ENCODE measurements around the gene INTS1.

DNA sequence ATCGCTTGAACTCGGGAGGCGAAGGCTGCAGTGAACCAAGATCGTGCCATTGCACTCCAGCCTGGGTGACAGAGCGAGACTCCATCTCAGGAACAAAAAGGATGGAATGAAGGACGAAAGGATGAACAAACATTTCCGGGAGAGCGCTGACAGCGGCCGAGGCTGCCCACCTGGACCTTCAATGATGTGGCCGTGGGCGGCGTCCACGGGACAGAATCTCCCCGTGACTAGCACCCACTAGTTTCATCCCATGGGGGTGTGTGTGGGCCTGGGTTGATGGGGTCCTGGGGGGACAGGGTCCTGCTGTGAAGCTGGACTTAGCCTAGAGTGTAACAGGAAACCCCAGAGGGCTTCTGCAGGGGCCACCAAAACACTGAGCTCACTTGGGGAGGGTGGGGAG lies 77.7 kb downstream of the INTS1 start:
- TF ChIP-seq, protein P1, sequence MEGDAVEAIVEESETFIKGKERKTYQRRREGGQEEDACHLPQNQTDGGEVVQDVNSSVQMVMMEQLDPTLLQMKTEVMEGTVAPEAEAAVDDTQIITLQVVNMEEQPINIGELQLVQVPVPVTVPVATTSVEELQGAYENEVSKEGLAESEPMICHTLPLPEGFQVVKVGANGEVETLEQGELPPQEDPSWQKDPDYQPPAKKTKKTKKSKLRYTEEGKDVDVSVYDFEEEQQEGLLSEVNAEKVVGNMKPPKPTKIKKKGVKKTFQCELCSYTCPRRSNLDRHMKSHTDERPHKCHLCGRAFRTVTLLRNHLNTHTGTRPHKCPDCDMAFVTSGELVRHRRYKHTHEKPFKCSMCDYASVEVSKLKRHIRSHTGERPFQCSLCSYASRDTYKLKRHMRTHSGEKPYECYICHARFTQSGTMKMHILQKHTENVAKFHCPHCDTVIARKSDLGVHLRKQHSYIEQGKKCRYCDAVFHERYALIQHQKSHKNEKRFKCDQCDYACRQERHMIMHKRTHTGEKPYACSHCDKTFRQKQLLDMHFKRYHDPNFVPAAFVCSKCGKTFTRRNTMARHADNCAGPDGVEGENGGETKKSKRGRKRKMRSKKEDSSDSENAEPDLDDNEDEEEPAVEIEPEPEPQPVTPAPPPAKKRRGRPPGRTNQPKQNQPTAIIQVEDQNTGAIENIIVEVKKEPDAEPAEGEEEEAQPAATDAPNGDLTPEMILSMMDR (IDR thresholded peaks at IDR 0.05; ENCODE audit: low read length): no peak
- no peak for TF ChIP-seq EZH2 (optimal IDR thresholded peaks at IDR 0.05; ENCODE audit: low read depth, low read length)
- no peak for TF ChIP-seq EZH2phosphoT487 (IDR thresholded peaks at IDR 0.05; ENCODE audit: low read length)

Measured in MM.1S (cell line).